ENCODE results near the gene HSPG2.

HSPG2 gene

GRCh38 chr1:21930629-21931170 lies 6.4 kb downstream of the HSPG2 start:
- DNase-seq = no peak
- Histone ChIP-seq H3K4me1 (peaks cover 23 to 96% (median 80%) of the 10 kb centered on the region in 4 donors), H3K27ac (peak overlapping the region; percentile 96 to 97), H3K36me3 (peaks cover 0 to 5% (median 0%) of the 10 kb centered on the region in 3 donors), H3K9me3 (no peaks in the 10 kb centered on the region), H3K4me3 (peak overlapping the region; percentile 11 to 24), H3K27me3 (no peaks in the 10 kb centered on the region)
- TF ChIP-seq, protein P1, sequence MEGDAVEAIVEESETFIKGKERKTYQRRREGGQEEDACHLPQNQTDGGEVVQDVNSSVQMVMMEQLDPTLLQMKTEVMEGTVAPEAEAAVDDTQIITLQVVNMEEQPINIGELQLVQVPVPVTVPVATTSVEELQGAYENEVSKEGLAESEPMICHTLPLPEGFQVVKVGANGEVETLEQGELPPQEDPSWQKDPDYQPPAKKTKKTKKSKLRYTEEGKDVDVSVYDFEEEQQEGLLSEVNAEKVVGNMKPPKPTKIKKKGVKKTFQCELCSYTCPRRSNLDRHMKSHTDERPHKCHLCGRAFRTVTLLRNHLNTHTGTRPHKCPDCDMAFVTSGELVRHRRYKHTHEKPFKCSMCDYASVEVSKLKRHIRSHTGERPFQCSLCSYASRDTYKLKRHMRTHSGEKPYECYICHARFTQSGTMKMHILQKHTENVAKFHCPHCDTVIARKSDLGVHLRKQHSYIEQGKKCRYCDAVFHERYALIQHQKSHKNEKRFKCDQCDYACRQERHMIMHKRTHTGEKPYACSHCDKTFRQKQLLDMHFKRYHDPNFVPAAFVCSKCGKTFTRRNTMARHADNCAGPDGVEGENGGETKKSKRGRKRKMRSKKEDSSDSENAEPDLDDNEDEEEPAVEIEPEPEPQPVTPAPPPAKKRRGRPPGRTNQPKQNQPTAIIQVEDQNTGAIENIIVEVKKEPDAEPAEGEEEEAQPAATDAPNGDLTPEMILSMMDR (IDR thresholded peaks at IDR 0.05) = no peak
- intact Hi-C loops (cut with DNase I; ENCODE audit: low total_unique reads) = loop anchor here (2.0 kb wide), 1 partner anchor 26 kb away; no protein-coding TSS in a partner anchor

DNA sequence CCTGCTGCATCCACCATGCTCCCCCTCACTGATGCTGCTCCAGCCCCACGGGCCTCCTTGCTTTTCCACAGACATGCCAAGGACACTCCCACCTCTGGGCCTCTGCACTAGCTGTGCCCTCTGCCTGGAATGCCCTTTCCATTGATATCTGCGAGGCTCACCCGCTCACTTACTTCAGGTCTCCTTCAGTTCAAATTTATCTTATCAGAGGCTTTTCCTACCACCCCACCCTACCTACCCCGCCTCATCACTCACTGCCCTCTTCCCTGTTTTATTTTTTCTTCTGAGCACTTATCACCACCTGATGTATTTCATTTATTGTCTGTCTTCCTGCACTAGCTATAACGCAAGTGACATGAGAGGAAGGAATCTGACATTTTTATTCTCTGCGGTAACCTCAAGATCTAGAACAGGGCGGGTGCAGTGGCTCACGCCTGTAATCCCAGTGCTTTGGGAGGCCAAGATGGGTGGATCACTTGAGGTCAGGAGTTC lies 7.0 kb downstream of the HSPG2 start:
- intact Hi-C loops (cut with DNase I; ENCODE audit: low total_unique reads) = loop anchor here (2.0 kb wide), 1 partner anchor 25 kb away; no protein-coding TSS in a partner anchor
- TF ChIP-seq, protein P1 (IDR thresholded peaks at IDR 0.05) = no peak
- peaks cover 27 to 100% (median 82%) of the 10 kb centered on the region in 4 donors for H3K4me1 ChIP-seq
- peak overlapping the region; percentile 96 to 97 for H3K27ac ChIP-seq
- H3K36me3 ChIP-seq = peaks cover 0 to 5% (median 0%) of the 10 kb centered on the region in 3 donors
- no peak overlapping the region for H3K4me3 ChIP-seq
- no peaks in the 10 kb centered on the region for H3K27me3 ChIP-seq
- H3K9me3 ChIP-seq = no peaks in the 10 kb centered on the region
- no peak for DNase-seq

DNA sequence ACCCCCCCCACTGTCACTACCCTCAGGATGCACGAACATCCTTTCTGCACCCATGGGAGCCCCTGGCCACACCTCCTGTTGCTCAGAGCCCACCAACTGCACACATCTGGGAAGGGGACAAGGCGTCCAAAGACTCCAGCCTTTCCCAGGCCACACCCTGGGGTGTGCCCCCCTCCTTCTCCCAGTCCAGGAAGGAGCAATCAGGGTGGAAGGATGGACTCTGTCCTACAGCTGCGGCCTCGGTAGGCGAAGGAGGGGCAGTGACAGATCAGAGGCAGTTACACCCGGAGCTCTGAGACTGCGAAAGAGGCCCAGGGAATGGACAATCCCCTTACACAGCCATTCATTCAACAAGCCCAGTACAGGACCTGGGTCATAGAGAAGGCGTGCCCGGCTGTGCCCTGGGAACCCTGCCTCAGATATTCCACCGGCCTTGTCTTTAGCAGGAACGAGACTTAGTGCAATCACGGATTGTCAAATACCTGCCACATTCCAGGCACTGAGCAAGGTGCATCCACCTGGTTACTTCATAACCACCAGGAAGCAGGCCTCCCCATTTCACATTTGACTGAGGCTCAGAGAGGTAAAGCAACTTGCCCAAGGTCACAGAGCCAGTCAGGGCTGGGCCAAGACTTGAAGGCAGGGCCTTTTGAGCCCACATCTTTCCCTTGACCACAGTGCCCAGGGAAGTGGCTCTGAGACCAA lies 9.4 kb downstream of the HSPG2 start:
- TF ChIP-seq, protein P1 (IDR thresholded peaks at IDR 0.05) = no peak
- Histone ChIP-seq H3K27me3 (no peaks in the 10 kb centered on the region), H3K9me3 (no peaks in the 10 kb centered on the region), H3K36me3 (peaks cover 0 to 5% (median 0%) of the 10 kb centered on the region in 3 donors), H3K4me3 (peak overlapping the region in 1 of 2 donors; percentile 5), H3K27ac (peak overlapping the region; percentile 96 to 97), H3K4me1 (peaks cover 17 to 100% (median 87%) of the 10 kb centered on the region in 4 donors)
- DNase-seq = peak; percentile 76 to 87
- intact Hi-C loops (cut with DNase I; ENCODE audit: low total_unique reads) = no loop called here

DNA sequence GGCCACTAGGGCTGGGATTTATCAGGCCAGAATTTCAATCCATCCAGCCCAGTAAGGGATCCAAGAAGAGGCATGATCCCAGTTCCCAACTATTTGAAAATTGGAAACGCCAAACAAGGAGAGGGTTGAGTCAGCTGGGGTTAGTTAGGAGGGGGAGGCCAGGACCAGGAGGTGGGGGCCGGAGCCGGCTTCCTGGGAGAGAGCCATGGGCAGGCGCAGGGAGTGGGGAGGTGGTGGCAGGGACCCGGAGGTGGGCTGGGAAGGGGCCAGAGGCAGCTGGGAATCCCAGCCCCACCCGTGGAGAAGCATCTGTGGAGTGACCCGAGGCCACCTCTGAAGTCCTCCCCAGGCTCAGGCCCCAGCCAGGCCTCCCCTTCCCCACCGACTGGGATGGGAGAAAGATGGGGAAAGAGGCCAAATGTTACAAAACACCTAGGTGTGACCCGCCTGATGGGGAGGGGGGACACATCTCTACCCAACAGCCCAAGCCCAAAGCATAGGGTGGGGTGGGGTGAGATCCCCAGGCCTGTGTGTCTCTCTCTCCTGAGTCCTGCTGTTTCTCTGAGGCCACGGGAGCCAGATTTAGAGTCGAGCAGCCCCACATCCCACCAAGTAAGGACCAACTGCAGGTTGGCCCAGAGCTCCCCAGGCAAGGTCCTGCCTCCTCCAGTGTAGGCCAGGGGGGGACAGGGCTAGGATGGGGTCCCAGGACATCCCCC lies 10.1 kb downstream of the HSPG2 start:
- H3K36me3 ChIP-seq = peaks cover 0 to 5% (median 0%) of the 10 kb centered on the region in 3 donors
- peak overlapping the region; percentile 96 to 97 for H3K27ac ChIP-seq
- DNase-seq = peak; percentile 76 to 90
- TF ChIP-seq, protein P1 (IDR thresholded peaks at IDR 0.05) = peak in 1 of 2 experiments; percentile 9
- peak overlapping the region in 1 of 2 donors; percentile 5 for H3K4me3 ChIP-seq
- intact Hi-C loops (cut with DNase I; ENCODE audit: low total_unique reads) = no loop called here
- H3K27me3 ChIP-seq = no peaks in the 10 kb centered on the region
- H3K4me1 ChIP-seq = peaks cover 16 to 100% (median 89%) of the 10 kb centered on the region in 4 donors
- H3K9me3 ChIP-seq = no peaks in the 10 kb centered on the region

DNA sequence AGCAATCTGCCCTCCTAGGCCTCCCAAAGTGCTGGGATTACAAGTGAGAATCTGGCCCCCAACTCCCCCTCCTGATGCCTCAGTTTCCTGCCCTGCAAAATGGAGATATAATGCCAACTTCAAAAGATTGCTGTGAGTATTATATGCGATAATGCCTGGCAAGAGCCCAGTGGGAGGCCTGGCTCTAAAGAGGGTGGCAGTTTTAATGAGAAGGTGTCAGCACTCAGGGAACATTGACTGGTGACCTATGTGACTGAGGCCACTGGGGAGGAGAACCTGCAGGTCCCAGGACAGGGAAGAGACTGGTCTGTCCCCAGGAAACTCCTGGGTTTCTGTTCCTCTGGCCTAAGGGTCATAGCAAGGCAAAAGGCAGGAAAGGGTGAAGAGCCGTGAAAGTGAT lies 11.0 kb downstream of the HSPG2 start:
- Histone ChIP-seq H3K27me3 (no peaks in the 10 kb centered on the region), H3K9me3 (no peaks in the 10 kb centered on the region), H3K4me3 (no peak overlapping the region), H3K4me1 (peaks cover 16 to 100% (median 89%) of the 10 kb centered on the region in 4 donors), H3K27ac (peak overlapping the region; percentile 96 to 97), H3K36me3 (peaks cover 0 to 5% (median 0%) of the 10 kb centered on the region in 3 donors)
- DNase-seq = no peak
- intact Hi-C loops (cut with DNase I; ENCODE audit: low total_unique reads) = no loop called here
- TF ChIP-seq, protein P1 (IDR thresholded peaks at IDR 0.05) = no peak

Measured in tibial artery (tissue), 4 donors.